CD4-positive, alpha-beta T cell (primary cell): Measurements from ENCODE around the gene SLC9A8. TPM values are rescaled to one million over a fixed set of nuclear protein-coding genes. Genes with fewer than 3 reads are reported as not detected.
"Not testable (repeated sequence)": the region's sequence is repeated elsewhere in the genome, so short reads cannot be mapped to it uniquely, and the experiment has no call there.

Experiments used
- ATAC-seq: fragments of 200-7000 bp; cut with Tn5 transposase; one replicate; pipeline ENCODE4 v1.10.0; 2022; ENCODE audit warnings: mild to moderate bottlenecking; ENCODE audit not compliant: poor library complexity
- CTCF ChIA-PET: fragments of 350-600 bp; sonication (Branson Sonifier 250); formaldehyde crosslinking; loops from one replicate; lab custom pipeline; 2021; ENCODE audit warnings: antibody characterized with exemption, inconsistent platforms; lab: Charles Lee
- POLR2A ChIA-PET: fragments of 350-600 bp; sonication (Branson Sonifier 250); formaldehyde crosslinking; loops from one replicate; lab custom pipeline; 2021; ENCODE audit warnings: antibody characterized with exemption, inconsistent platforms; lab: Charles Lee
- DNase-seq, 14 experiments: peaks; one replicate each; pipeline ENCODE4 v3.0.0-alpha.2; 2013 to 2020; ENCODE audit warnings: mixed read lengths in 2 of 14
- H3K27ac ChIP-seq, 2 donors: one replicate each; pipeline versions ENCODE4 v1.5.1 to v1.7.0; 2013; ENCODE audit warnings: low read length in 2 of 2, low read depth in 1 of 2, mild to moderate bottlenecking in 1 of 2
- H3K27me3 ChIP-seq, 2 experiments: 1 replicate in 1 of 2; 2 replicates in 1 of 2; pipeline versions ENCODE4 v1.6.1 to v1.7.0; 2013; ENCODE audit warnings: low read length in 2 of 2, control low read depth in 1 of 2, mild to moderate bottlenecking in 1 of 2, moderate library complexity in 1 of 2; ENCODE audit not compliant: insufficient read depth in 2 of 2, control insufficient read depth in 1 of 2
- H3K36me3 ChIP-seq: one replicate; pipeline ENCODE4 v1.6.1; 2013; ENCODE audit warnings: low read length, control low read depth; ENCODE audit not compliant: insufficient read depth
- H3K4me1 ChIP-seq: one replicate; pipeline ENCODE4 v1.6.1; 2013; ENCODE audit warnings: low read length, control low read depth; ENCODE audit not compliant: insufficient read depth
- H3K4me3 ChIP-seq: one replicate; pipeline ENCODE4 v1.5.1; 2013; ENCODE audit warnings: mild to moderate bottlenecking, low read length, moderate library complexity
- H3K9me3 ChIP-seq, 2 experiments: 1 replicate in 1 of 2; 2 replicates in 1 of 2; pipeline versions ENCODE4 v1.6.1 to v1.7.0; 2013; ENCODE audit warnings: low read length in 2 of 2, mild to moderate bottlenecking in 2 of 2, control low read depth in 1 of 2, moderate library complexity in 1 of 2; ENCODE audit not compliant: control insufficient read depth in 1 of 2, insufficient read depth in 1 of 2
- H3K27ac Mint-ChIP-seq: one replicate; pipeline ENCODE4 v1.8.0; 2020; ENCODE audit warnings: mixed read lengths
- H3K27me3 Mint-ChIP-seq: one replicate; pipeline ENCODE4 v1.8.0; 2021; ENCODE audit warnings: mixed read lengths
- H3K36me3 Mint-ChIP-seq: one replicate; pipeline ENCODE4 v1.8.0; 2021; ENCODE audit warnings: low read depth, mixed read lengths
- H3K4me1 Mint-ChIP-seq: one replicate; pipeline ENCODE4 v1.8.0; 2021; ENCODE audit warnings: low read depth, mixed read lengths
- H3K4me3 Mint-ChIP-seq: one replicate; pipeline ENCODE4 v1.8.0; 2020; ENCODE audit warnings: mild to moderate bottlenecking, mixed read lengths
- H3K9me3 Mint-ChIP-seq: one replicate; pipeline ENCODE4 v1.8.0; 2020; ENCODE audit warnings: mixed read lengths
- CTCF ChIP-seq: fragments of 200-600 bp; IDR thresholded peaks from one replicate; pipeline ENCODE4 v1.8.0; 2022; ENCODE audit warnings: antibody characterized with exemption, mild to moderate bottlenecking
- intact Hi-C, 2 experiments: fragments of 100-400 bp; cut with DNase I in 1 of 2; cut with micrococcal nuclease in 1 of 2; formaldehyde crosslinking; loops; one replicate each; pipeline versions ENCODE4 v1.15.1 to v1.9.0; 2023 to 2025; cut with DNase I, micrococcal nuclease
- total RNA-seq, 174 experiments: library from RNA in 2 of 174; stranded (reverse) in 2 of 174; gene quantifications; one replicate each; pipeline ENCODE4 v1.2.3 and lab custom pipeline; 2021 to 2026

Gene SLC9A8
- total RNA-seq, 2 experiments from 2014 or later = 29.5 to 30.2 TPM

DNA sequence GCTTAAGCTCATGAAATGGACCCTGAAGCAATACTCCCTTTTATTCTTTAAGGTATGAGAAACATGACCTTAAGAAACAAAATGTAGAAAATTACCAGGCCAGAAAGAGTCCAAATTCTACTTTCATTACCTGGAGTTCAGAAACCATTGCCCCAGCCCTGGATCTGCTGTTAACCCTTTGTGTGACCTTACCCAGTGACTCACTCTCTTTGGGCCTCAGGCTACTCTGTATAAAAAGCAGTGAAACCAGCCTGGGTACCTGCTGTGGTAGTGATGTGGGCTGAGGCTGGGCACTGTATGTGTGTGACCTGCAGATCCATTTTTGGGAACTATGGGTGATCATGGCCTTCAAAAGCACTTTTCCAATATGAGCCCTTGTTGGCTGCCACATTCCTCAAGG lies 47.2 kb downstream of the SLC9A8 start:
- H3K9me3 ChIP-seq = no peaks in the 10 kb centered on the region
- no peak overlapping the region for H3K4me3 Mint-ChIP-seq
- CTCF ChIA-PET = interaction anchor here (1.8 kb wide), 1 partner anchor 14 kb away, joined by 5 read pairs; no protein-coding TSS in a partner anchor
- POLR2A ChIA-PET = no interaction called here
- no peaks in the 10 kb centered on the region for H3K9me3 Mint-ChIP-seq
- no peaks in the 10 kb centered on the region for H3K4me1 ChIP-seq
- no peak overlapping the region for H3K27ac Mint-ChIP-seq
- peaks cover 92% of the 10 kb centered on the region for H3K36me3 Mint-ChIP-seq
- no peak overlapping the region for H3K27ac ChIP-seq
- H3K4me1 Mint-ChIP-seq = no peaks in the 10 kb centered on the region
- ATAC-seq (no peak), DNase-seq (no peak)
- no peaks in the 10 kb centered on the region for H3K27me3 Mint-ChIP-seq
- no peak for TF ChIP-seq CTCF
- H3K4me3 ChIP-seq = no peak overlapping the region
- H3K27me3 ChIP-seq = no peaks in the 10 kb centered on the region
- intact Hi-C loops = no loop called here
- peaks cover 64% of the 10 kb centered on the region for H3K36me3 ChIP-seq

DNA sequence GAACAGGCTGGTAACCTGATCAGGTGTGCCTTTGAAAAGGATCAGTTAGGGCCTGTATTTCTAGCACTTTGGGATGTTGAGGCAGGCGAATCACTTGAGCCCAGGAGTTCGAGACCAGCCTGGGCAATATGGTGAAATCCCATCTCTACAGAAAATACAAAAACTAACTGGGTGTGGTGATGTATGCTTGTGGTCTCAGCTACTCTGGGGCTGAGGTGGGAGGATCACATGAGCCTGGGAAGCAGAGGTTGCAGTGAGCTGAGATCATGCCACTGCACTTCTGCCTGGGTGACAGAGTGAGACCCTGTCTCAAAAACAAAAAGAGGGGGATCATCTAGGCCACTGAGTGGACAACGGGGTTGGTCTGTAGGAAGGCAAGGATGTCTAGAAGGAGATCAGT lies 48.6 kb downstream of the SLC9A8 start:
- H3K4me1 Mint-ChIP-seq, H3K27ac Mint-ChIP-seq, CTCF ChIA-PET, H3K27ac ChIP-seq, intact Hi-C loops, ATAC-seq, H3K4me3 ChIP-seq, H3K27me3 ChIP-seq, H3K9me3 Mint-ChIP-seq, H3K9me3 ChIP-seq, H3K4me3 Mint-ChIP-seq, POLR2A ChIA-PET, H3K27me3 Mint-ChIP-seq, DNase-seq, H3K4me1 ChIP-seq: not testable (repeated sequence)
- H3K36me3 Mint-ChIP-seq = peaks cover 92% of the 10 kb centered on the region
- peaks cover 64% of the 10 kb centered on the region for H3K36me3 ChIP-seq

DNA sequence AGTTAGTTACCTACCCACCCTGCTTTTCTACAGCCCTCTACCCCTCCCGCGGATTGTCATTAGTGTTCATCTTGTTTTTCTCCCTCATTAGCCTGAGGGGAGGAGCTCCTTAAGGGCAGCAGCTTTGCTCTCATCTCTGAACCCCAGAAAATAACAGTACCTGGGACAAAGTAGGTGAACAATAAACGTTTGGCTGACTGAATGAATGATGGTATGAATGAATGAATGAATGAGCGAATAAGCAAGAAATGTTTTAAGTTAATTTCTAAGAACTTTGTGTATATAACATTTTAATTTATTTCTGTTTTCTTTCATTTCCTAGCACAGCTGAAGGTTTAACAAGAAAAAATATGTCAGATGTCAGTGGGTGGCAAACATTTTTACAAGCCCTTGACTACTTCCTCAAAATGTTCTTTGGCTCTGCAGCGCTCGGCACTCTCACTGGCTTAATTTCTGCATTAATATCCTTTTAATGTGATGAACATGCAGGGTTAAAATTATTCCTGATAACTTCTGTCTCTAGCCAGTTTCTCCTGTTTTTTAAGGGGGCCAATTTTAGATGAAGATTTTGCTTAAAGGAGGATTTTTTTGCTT lies 50.1 kb downstream of the SLC9A8 start:
- ChIA-PET POLR2A (no interaction called here), CTCF (no interaction called here)
- DNase-seq (no peak), ATAC-seq (no peak)
- Mint-ChIP-seq H3K9me3 (no peaks in the 10 kb centered on the region), H3K4me1 (no peaks in the 10 kb centered on the region), H3K27me3 (no peaks in the 10 kb centered on the region), H3K36me3 (peaks cover 93% of the 10 kb centered on the region), H3K27ac (no peak overlapping the region), H3K4me3 (no peak overlapping the region)
- Histone ChIP-seq H3K27me3 (no peaks in the 10 kb centered on the region), H3K9me3 (no peaks in the 10 kb centered on the region), H3K27ac (no peak overlapping the region), H3K4me1 (no peaks in the 10 kb centered on the region), H3K4me3 (no peak overlapping the region), H3K36me3 (peaks cover 61% of the 10 kb centered on the region)
- TF ChIP-seq CTCF = no peak
- intact Hi-C loops = no loop called here

DNA sequence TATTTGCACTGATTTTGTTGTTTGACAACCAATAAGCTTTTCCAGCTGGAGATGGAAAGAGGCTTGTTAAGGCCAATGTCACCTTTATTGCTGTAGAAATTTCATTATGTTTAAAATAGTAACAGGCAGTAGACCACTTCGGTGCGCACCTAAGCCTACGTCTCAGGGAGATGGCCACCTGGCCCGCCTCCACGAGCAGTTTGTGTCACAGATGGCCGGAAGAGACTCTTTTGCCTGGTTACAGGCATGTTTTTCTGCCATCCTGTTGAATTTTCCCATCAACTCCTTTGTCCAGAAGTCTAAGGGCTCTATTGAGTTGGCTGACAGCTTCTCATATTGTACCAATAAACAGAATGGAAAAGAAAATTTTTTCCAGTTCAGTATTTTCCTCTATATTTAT lies 51.0 kb downstream of the SLC9A8 start:
- intact Hi-C loops = no loop called here
- no peak for DNase-seq
- no peaks in the 10 kb centered on the region for H3K4me1 ChIP-seq
- ChIA-PET CTCF (no interaction called here), POLR2A (no interaction called here)
- H3K27me3 ChIP-seq = no peaks in the 10 kb centered on the region
- no peak overlapping the region for H3K4me3 Mint-ChIP-seq
- no peaks in the 10 kb centered on the region for H3K4me1 Mint-ChIP-seq
- H3K4me3 ChIP-seq = no peak overlapping the region
- no peaks in the 10 kb centered on the region for H3K27me3 Mint-ChIP-seq
- peaks cover 93% of the 10 kb centered on the region for H3K36me3 Mint-ChIP-seq
- H3K9me3 Mint-ChIP-seq = no peaks in the 10 kb centered on the region
- no peak overlapping the region for H3K27ac ChIP-seq
- H3K9me3 ChIP-seq = no peaks in the 10 kb centered on the region
- no peak for ATAC-seq
- no peak for TF ChIP-seq CTCF
- H3K27ac Mint-ChIP-seq = no peak overlapping the region
- peaks cover 61% of the 10 kb centered on the region for H3K36me3 ChIP-seq
